ENCODE results near the gene PDE4A.

Gene PDE4A

DNA sequence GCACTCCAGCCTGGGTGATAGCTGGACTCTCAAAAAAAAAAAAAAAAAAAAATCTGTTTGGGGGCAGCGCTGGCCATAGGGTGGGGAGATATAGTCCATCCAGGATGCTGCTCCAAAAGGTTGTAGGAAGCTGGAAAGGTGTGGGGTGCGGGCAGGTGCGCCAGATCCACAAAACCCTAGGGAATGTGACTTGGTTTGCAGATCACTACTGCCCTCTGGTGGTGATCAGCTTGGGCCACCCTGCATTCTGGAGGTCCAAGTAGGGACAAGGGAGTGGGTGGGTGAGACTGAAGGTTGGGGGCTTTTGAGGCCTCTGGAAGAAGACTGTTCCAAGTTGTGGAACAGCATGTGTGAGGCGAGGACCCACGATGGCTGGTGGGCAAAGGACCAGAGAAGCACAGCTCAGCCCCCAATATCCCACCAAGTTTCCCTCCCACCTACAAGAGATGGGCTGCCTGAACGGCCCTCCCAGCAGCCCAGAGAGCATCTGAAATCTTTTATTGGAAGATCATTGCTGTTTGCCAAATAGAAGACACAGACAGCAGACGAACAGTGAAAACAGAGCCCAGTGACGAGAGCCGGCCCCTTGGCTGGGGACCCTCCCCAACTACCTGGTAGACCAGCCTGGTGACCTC is 29.6 kb upstream of the PDE4A start:
- H3K4me2 ChIP-seq (ENCODE audit: low read depth, low read length, poor library complexity, severe bottlenecking), result no peak overlapping the region
- H3K79me2 ChIP-seq (ENCODE audit: insufficient read depth, low read length), result no peaks in the 10 kb centered on the region
- no peaks in the 10 kb centered on the region for H3K9me3 ChIP-seq (ENCODE audit: insufficient read depth, low read length)
- H3K9me2 ChIP-seq (replicated peaks; ENCODE audit: insufficient read depth, low read length), result no peaks in the 10 kb centered on the region
- H3K36me3 ChIP-seq (ENCODE audit: low read length), result no peaks in the 10 kb centered on the region
- no peak overlapping the region for H3K27ac ChIP-seq (ENCODE audit: low read depth, low read length)
- no peaks in the 10 kb centered on the region for H4K20me1 ChIP-seq (ENCODE audit: low read depth, low read length)
- TF ChIP-seq, protein P1, sequence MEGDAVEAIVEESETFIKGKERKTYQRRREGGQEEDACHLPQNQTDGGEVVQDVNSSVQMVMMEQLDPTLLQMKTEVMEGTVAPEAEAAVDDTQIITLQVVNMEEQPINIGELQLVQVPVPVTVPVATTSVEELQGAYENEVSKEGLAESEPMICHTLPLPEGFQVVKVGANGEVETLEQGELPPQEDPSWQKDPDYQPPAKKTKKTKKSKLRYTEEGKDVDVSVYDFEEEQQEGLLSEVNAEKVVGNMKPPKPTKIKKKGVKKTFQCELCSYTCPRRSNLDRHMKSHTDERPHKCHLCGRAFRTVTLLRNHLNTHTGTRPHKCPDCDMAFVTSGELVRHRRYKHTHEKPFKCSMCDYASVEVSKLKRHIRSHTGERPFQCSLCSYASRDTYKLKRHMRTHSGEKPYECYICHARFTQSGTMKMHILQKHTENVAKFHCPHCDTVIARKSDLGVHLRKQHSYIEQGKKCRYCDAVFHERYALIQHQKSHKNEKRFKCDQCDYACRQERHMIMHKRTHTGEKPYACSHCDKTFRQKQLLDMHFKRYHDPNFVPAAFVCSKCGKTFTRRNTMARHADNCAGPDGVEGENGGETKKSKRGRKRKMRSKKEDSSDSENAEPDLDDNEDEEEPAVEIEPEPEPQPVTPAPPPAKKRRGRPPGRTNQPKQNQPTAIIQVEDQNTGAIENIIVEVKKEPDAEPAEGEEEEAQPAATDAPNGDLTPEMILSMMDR (IDR thresholded peaks at IDR 0.05; ENCODE audit: insufficient read depth, low read length, poor library complexity, severe bottlenecking), result peak; percentile 89
- TF ChIP-seq EZH2phosphoT487 (conservative IDR thresholded peaks at IDR 0.05; ENCODE audit: low read length), result no peak
- peaks cover 6% of the 10 kb centered on the region; the same call in 1 of the 2 replicates for H3F3A ChIP-seq (ENCODE audit: insufficient read depth)
- H3K9ac ChIP-seq (ENCODE audit: low read length), result no peak overlapping the region
- H2AFZ ChIP-seq (ENCODE audit: low read depth, low read length, severe bottlenecking), result no peak overlapping the region
- no peak overlapping the region for H3K4me3 ChIP-seq (ENCODE audit: insufficient read depth, low read length, poor library complexity, severe bottlenecking)
- no peaks in the 10 kb centered on the region for H3K27me3 ChIP-seq (ENCODE audit: low read length)

DNA sequence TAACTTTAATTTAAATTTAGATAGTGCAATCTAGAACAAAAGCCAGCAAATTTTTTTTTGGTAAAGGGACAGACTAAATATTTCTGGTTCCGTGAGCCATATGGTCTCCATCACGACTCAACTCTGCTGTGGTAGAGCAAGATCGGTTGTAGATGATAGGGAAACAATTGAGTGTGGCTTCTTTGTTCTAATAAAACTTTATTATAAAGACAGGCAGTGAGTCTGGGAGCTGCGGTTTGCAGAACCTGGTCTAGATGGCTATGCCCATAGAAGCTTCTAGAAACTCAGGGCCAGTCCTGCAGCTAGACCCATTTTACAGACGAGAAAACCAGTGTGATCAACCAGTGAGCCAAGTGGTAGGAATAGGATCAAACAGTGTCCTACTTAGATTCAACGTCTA is 28.2 kb upstream of the PDE4A start:
- H3K79me2 ChIP-seq (ENCODE audit: insufficient read depth, low read length), result no peaks in the 10 kb centered on the region
- no peaks in the 10 kb centered on the region for H3K36me3 ChIP-seq (ENCODE audit: low read length)
- no peaks in the 10 kb centered on the region for H4K20me1 ChIP-seq (ENCODE audit: low read depth, low read length)
- no peak for TF ChIP-seq EZH2phosphoT487 (conservative IDR thresholded peaks at IDR 0.05; ENCODE audit: low read length)
- TF ChIP-seq, protein P1 (IDR thresholded peaks at IDR 0.05; ENCODE audit: insufficient read depth, low read length, poor library complexity, severe bottlenecking), result no peak
- no peaks in the 10 kb centered on the region for H3K27me3 ChIP-seq (ENCODE audit: low read length)
- no peaks in the 10 kb centered on the region for H3K9me2 ChIP-seq (replicated peaks; ENCODE audit: insufficient read depth, low read length)
- no peak overlapping the region for H3K27ac ChIP-seq (ENCODE audit: low read depth, low read length)
- peaks cover 6% of the 10 kb centered on the region; the same call in 1 of the 2 replicates for H3F3A ChIP-seq (ENCODE audit: insufficient read depth)
- no peaks in the 10 kb centered on the region for H3K9me3 ChIP-seq (ENCODE audit: insufficient read depth, low read length)
- H3K9ac ChIP-seq (ENCODE audit: low read length), result no peak overlapping the region
- H2AFZ ChIP-seq (ENCODE audit: low read depth, low read length, severe bottlenecking), result no peak overlapping the region
- no peak overlapping the region for H3K4me3 ChIP-seq (ENCODE audit: insufficient read depth, low read length, poor library complexity, severe bottlenecking)
- H3K4me2 ChIP-seq (ENCODE audit: low read depth, low read length, poor library complexity, severe bottlenecking), result no peak overlapping the region

DNA sequence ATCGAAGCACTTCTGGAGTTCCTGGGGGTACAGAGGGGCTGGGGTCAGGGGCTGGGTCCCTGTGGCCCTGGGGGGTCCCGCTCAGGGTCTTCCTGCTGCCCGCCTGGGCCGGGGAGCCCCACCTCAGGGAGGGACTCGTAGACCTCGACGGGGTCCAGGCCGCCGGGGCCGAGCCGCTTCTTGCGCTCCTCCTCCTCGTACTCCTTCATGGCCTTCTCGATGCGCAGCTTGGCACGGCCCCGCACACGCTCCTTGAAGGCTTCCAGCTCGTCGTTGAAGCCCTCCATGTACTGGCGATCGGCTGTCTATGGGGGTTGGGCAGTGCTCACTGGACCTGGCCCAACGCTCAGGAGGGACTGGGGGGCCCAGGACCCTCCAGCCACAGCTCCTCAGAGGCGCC is 27.2 kb upstream of the PDE4A start:
- no peak overlapping the region for H3K4me2 ChIP-seq (ENCODE audit: low read depth, low read length, poor library complexity, severe bottlenecking)
- H3K9me2 ChIP-seq (replicated peaks; ENCODE audit: insufficient read depth, low read length), result no peaks in the 10 kb centered on the region
- H3K36me3 ChIP-seq (ENCODE audit: low read length), result no peaks in the 10 kb centered on the region
- H2AFZ ChIP-seq (ENCODE audit: low read depth, low read length, severe bottlenecking), result no peak overlapping the region
- no peak overlapping the region for H3K4me3 ChIP-seq (ENCODE audit: insufficient read depth, low read length, poor library complexity, severe bottlenecking)
- H3K27ac ChIP-seq (ENCODE audit: low read depth, low read length), result no peak overlapping the region
- no peaks in the 10 kb centered on the region for H3K27me3 ChIP-seq (ENCODE audit: low read length)
- TF ChIP-seq EZH2phosphoT487 (conservative IDR thresholded peaks at IDR 0.05; ENCODE audit: low read length), result no peak
- TF ChIP-seq, protein P1 (IDR thresholded peaks at IDR 0.05; ENCODE audit: insufficient read depth, low read length, poor library complexity, severe bottlenecking), result no peak
- peaks cover 8% of the 10 kb centered on the region for H3K79me2 ChIP-seq (ENCODE audit: insufficient read depth, low read length)
- H3K9ac ChIP-seq (ENCODE audit: low read length), result no peak overlapping the region
- peaks cover 6% of the 10 kb centered on the region; the same call in 1 of the 2 replicates for H3F3A ChIP-seq (ENCODE audit: insufficient read depth)
- H4K20me1 ChIP-seq (ENCODE audit: low read depth, low read length), result no peaks in the 10 kb centered on the region
- no peaks in the 10 kb centered on the region for H3K9me3 ChIP-seq (ENCODE audit: insufficient read depth, low read length)
